OCI-LY1 (cell line): ENCODE data around the gene SEPTIN2.

ENCODE experiments used
- H2AFZ ChIP-seq: fragments of 200-600 bp; sonication (generic), shearing (Covaris generic); 2 replicates; pipeline ENCODE4 v1.6.0; 2014; ENCODE audit warnings: antibody characterized with exemption, mild to moderate bottlenecking, low read length
- H3F3A ChIP-seq: fragments of 200-600 bp; sonication (generic), shearing (Covaris generic); 2 replicates; pipeline ENCODE4 v1.6.0; 2014; ENCODE audit warnings: mild to moderate bottlenecking, antibody characterized with exemption, low read length, moderate library complexity; ENCODE audit not compliant: insufficient read depth
- H3K27ac ChIP-seq: fragments of 200-600 bp; sonication (generic); 2 replicates; pipeline ENCODE4 v1.5.1; 2014; ENCODE audit warnings: low read length, mixed run types, mild to moderate bottlenecking, low read depth; ENCODE audit not compliant: poor library complexity, severe bottlenecking
- H3K27me3 ChIP-seq: fragments of 200-600 bp; sonication (generic); 2 replicates; pipeline ENCODE4 v1.6.0; 2014; ENCODE audit warnings: antibody characterized with exemption, mild to moderate bottlenecking, low read length, moderate library complexity; ENCODE audit not compliant: insufficient read depth
- H3K36me3 ChIP-seq: fragments of 200-600 bp; sonication (generic); 2 replicates; pipeline ENCODE4 v1.6.1; 2014; ENCODE audit warnings: mild to moderate bottlenecking, antibody characterized with exemption, low read length, moderate library complexity, mixed read lengths; ENCODE audit not compliant: insufficient read depth
- H3K4me1 ChIP-seq: fragments of 200-600 bp; sonication (generic); 2 replicates; pipeline ENCODE4 v1.5.1; 2014; ENCODE audit warnings: mild to moderate bottlenecking, low read length, moderate library complexity; ENCODE audit not compliant: insufficient read depth, severe bottlenecking
- H3K4me2 ChIP-seq: fragments of 200-600 bp; sonication (generic), shearing (Covaris generic); 2 replicates; pipeline ENCODE4 v1.6.1; 2014; ENCODE audit warnings: low read length
- H3K4me3 ChIP-seq: fragments of 200-600 bp; sonication (generic); 2 replicates; pipeline ENCODE4 v1.5.1; 2014; ENCODE audit warnings: low read length, low read depth, mild to moderate bottlenecking, mixed read lengths; ENCODE audit not compliant: poor library complexity, severe bottlenecking
- H3K79me2 ChIP-seq: fragments of 200-600 bp; shearing (Covaris generic); 2 replicates; pipeline ENCODE4 v1.6.1; 2016; ENCODE audit warnings: mixed run types, low read length, mixed read lengths; ENCODE audit not compliant: insufficient read depth
- H3K9ac ChIP-seq: fragments of 200-600 bp; sonication (generic), shearing (Covaris generic); 2 replicates; pipeline ENCODE4 v1.6.1; 2014; ENCODE audit warnings: mild to moderate bottlenecking, low read length, mixed read lengths
- H3K9me2 ChIP-seq: fragments of 200-600 bp; sonication (generic), shearing (Covaris generic); 2 replicates; pipeline ENCODE4 v1.6.1; 2014; ENCODE audit warnings: low read depth, mild to moderate bottlenecking, low read length, mixed read lengths
- H3K9me3 ChIP-seq: fragments of 200-600 bp; shearing (Covaris generic); 2 replicates; pipeline ENCODE4 v1.6.1; 2014; ENCODE audit warnings: low read length, mixed read lengths
- H4K20me1 ChIP-seq: fragments of 200-600 bp; sonication (generic), shearing (Covaris generic); 2 replicates; pipeline ENCODE4 v1.6.0; 2016; ENCODE audit warnings: mild to moderate bottlenecking, low read length; ENCODE audit not compliant: insufficient read depth
- CTCF ChIP-seq: fragments of 200-600 bp; sonication (generic), shearing (Covaris generic); IDR thresholded peaks from 2 replicates; pipeline ENCODE4 v1.5.1; 2017; ENCODE audit warnings: mild to moderate bottlenecking, antibody characterized with exemption, low read length, moderate library complexity, mixed read lengths
- EZH2 ChIP-seq: fragments of 200-600 bp; sonication (generic), shearing (Covaris generic); IDR thresholded peaks from 2 replicates; pipeline ENCODE4 v1.8.0; 2017; ENCODE audit warnings: borderline replicate concordance, mixed run types, mild to moderate bottlenecking, antibody characterized with exemption, low read length, moderate library complexity, mixed read lengths

SEPTIN2 gene

DNA sequence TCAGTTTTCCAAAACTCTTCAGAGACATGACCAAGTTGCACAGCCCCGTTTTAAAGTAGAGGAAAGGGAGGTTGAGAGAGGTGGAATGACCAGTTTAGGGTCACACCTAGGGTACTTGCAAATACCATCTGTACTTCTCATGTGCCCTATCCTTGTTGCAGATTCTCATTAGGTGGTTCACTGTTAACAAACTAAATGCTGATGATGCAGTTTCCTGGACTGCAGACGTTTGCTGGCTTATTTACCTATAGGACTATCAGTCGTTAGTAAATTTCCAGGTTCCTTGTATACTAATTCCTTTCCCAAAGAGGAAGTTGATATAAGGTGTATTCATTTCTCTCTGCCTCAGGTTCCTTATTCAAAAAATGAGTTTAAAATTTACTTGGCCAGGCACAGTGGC lies 41.8 kb downstream of the SEPTIN2 start:
- H3K9me3 ChIP-seq, result no peaks in the 10 kb centered on the region
- H3F3A ChIP-seq, result 0 out of 2 replicates have a peak, but pooled peaks cover 11% of the 10 kb centered on the region
- no peaks in the 10 kb centered on the region for H3K9me2 ChIP-seq
- no peaks in the 10 kb centered on the region; the same call in 1 of the 2 replicates for H3K27me3 ChIP-seq
- 0 out of 2 replicates have a peak overlapping the region, but pooled peaks have one; percentile 11 for H3K4me2 ChIP-seq
- no peaks in the 10 kb centered on the region for H3K79me2 ChIP-seq
- H4K20me1 ChIP-seq, result no peaks in the 10 kb centered on the region
- H2AFZ ChIP-seq, result no peak overlapping the region
- H3K4me1 ChIP-seq, result peaks cover 17% of the 10 kb centered on the region
- H3K27ac ChIP-seq, result no peak overlapping the region
- peaks cover 27% of the 10 kb centered on the region for H3K36me3 ChIP-seq
- TF ChIP-seq EZH2, result no peak
- no peak overlapping the region for H3K9ac ChIP-seq
- no peak overlapping the region for H3K4me3 ChIP-seq

DNA sequence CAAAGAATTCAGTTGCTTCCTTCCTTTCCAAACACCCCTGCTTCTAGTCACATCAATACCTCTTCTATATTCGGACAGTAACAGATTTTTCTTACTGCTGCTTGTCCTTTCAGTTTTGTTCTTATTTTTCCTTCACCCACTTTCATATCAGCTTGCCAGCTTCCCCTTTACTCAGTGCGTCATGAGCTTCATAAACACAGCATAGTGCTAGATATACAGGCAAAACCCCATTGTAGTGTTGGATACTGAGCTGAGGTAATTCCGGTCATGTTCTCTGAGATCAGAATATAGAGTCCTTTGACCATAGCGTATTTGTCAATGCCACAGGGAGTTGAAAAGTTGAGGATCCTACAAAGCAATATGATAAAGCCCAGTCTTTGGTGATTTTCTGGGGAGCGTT lies 42.7 kb downstream of the SEPTIN2 start:
- Histone ChIP-seq H3K27ac (no peak overlapping the region), H4K20me1 (no peaks in the 10 kb centered on the region), H3K4me3 (no peak overlapping the region), H3K4me1 (peaks cover 17% of the 10 kb centered on the region), H3F3A (0 out of 2 replicates have a peak, but pooled peaks cover 7% of the 10 kb centered on the region), H3K9ac (no peak overlapping the region), H3K27me3 (no peaks in the 10 kb centered on the region; the same call in 1 of the 2 replicates), H3K9me2 (no peaks in the 10 kb centered on the region), H2AFZ (no peak overlapping the region), H3K79me2 (no peaks in the 10 kb centered on the region), H3K4me2 (no peak overlapping the region), H3K36me3 (peaks cover 18% of the 10 kb centered on the region; the same call in 1 of the 2 replicates), H3K9me3 (no peaks in the 10 kb centered on the region)
- no peak for TF ChIP-seq CTCF

DNA sequence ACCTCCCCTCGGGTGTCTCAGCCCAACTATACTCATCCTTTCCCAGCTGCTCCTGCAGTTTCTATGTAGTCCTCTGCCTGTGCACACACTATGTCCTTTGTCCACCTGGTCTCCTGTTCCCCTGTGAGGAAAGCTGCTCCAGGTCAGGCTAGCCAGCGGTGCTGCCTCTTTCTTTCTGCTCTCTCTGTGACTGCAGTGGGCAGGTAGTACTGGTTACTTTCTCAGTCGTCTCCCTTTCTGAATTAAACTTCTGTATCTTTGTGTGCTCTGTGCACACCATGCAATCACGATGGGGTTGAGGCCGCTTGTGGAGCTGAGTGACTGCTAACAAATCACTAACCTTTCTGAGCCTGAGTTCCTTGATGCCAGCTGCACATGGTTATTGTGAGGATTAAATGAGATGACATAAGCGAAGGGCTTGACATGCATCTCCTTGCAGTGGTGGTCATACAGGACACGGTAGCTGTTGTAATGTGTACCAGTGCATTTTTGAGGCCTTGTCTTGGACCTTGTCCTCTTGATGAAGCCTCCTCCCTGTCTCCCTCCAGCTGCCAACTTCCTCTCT lies 43.8 kb downstream of the SEPTIN2 start:
- Histone ChIP-seq H3K4me3 (no peak overlapping the region), H3K9me3 (no peaks in the 10 kb centered on the region), H3K4me2 (no peak overlapping the region), H3K4me1 (peaks cover 17% of the 10 kb centered on the region), H2AFZ (no peak overlapping the region), H3F3A (no peaks in the 10 kb centered on the region), H3K27me3 (no peaks in the 10 kb centered on the region; the same call in 1 of the 2 replicates), H3K27ac (no peak overlapping the region), H3K36me3 (peaks cover 7% of the 10 kb centered on the region; the same call in 1 of the 2 replicates), H3K79me2 (no peaks in the 10 kb centered on the region), H3K9ac (no peak overlapping the region), H3K9me2 (no peaks in the 10 kb centered on the region), H4K20me1 (no peaks in the 10 kb centered on the region)
- TF ChIP-seq CTCF (no peak), EZH2 (no peak)

DNA sequence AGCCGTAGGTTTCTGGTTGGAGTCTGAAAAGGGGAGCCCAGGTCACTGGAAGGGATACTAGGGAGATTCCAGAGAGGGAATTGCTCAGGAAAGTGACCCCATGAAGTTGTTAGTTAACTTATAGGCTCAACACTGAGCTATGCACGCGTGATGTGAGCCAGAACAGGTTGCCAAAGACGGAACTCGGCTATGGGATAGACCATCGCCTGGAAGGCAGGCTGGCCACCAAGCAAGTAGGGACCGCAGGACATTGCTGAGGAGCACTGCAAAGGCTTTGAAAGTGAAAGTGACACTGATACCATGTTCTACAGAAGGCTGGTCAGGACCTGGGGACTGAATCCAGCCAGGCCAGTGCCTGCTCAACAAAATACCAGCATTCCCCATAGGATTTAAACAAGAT lies 47.7 kb downstream of the SEPTIN2 start:
- no peaks in the 10 kb centered on the region; the same call in 1 of the 2 replicates for H3K27me3 ChIP-seq
- no peak for TF ChIP-seq EZH2
- TF ChIP-seq CTCF, result no peak
- no peak overlapping the region for H3K4me2 ChIP-seq
- H3K9me3 ChIP-seq, result no peaks in the 10 kb centered on the region
- no peaks in the 10 kb centered on the region for H3K36me3 ChIP-seq
- no peaks in the 10 kb centered on the region for H4K20me1 ChIP-seq
- no peak overlapping the region for H3K4me3 ChIP-seq
- H2AFZ ChIP-seq, result no peak overlapping the region
- H3F3A ChIP-seq, result no peaks in the 10 kb centered on the region
- H3K27ac ChIP-seq, result no peak overlapping the region
- H3K9ac ChIP-seq, result no peak overlapping the region
- H3K79me2 ChIP-seq, result no peaks in the 10 kb centered on the region
- no peaks in the 10 kb centered on the region for H3K9me2 ChIP-seq
- H3K4me1 ChIP-seq, result no peaks in the 10 kb centered on the region
